PC-9 (cell line): ENCODE data around the gene HEATR9.

Experiments used
- CTCF ChIP-seq: fragments of 200-600 bp; sonication (generic); conservative IDR thresholded peaks from 2 replicates; pipeline ENCODE4 v1.6.1; 2017; ENCODE audit warnings: mixed run types, antibody characterized with exemption, mild to moderate bottlenecking, moderate library complexity
- EZH2 ChIP-seq: fragments of 200-600 bp; sonication (generic); IDR thresholded peaks from 2 replicates; pipeline ENCODE4 v1.8.0; 2017; ENCODE audit warnings: antibody characterized with exemption, low read depth

- TF ChIP-seq CTCF = no peak
- no peak for TF ChIP-seq EZH2
Observed at GRCh38 chr17:35868737-35869136, at the start of gene HEATR9.
